ENCODE data around the gene SDK2. TPM values are rescaled to one million over a fixed set of nuclear protein-coding genes. Genes with fewer than 3 reads are reported as not detected.

The SDK2 gene
- total RNA-seq, 2 donors from 2014 or later, result 1.5 to 5.6 TPM

- no peaks in the 10 kb centered on the region for H3K9me3 ChIP-seq
- no peak for TF ChIP-seq CTCF (IDR thresholded peaks at IDR 0.05)
- H3K27me3 ChIP-seq, result no peaks in the 10 kb centered on the region
- H3K36me3 ChIP-seq, result no peaks in the 10 kb centered on the region
- H3K4me1 ChIP-seq, result no peaks in the 10 kb centered on the region
- DNase-seq (ENCODE audit: low spot score), result no peak
- no peak overlapping the region for H3K4me3 ChIP-seq
- H3K27ac ChIP-seq, result no peak overlapping the region
Measured at GRCh38 chr17:73520369-73520761, 123.9 kb downstream of the SDK2 start.

GRCh38 chr17:73519714-73520368, 124.4 kb downstream of the SDK2 start:
- TF ChIP-seq CTCF (IDR thresholded peaks at IDR 0.05), result no peak
- Histone ChIP-seq H3K4me3 (no peak overlapping the region), H3K9me3 (no peaks in the 10 kb centered on the region), H3K36me3 (no peaks in the 10 kb centered on the region), H3K27me3 (no peaks in the 10 kb centered on the region), H3K27ac (no peak overlapping the region), H3K4me1 (no peaks in the 10 kb centered on the region)
- no peak for DNase-seq (ENCODE audit: low spot score)

GRCh38 chr17:73519011-73519410, 125.2 kb downstream of the SDK2 start:
- TF ChIP-seq CTCF (IDR thresholded peaks at IDR 0.05), result no peak
- no peak overlapping the region for H3K27ac ChIP-seq
- DNase-seq (ENCODE audit: low spot score), result no peak
- H3K36me3 ChIP-seq, result no peaks in the 10 kb centered on the region
- no peaks in the 10 kb centered on the region for H3K27me3 ChIP-seq
- no peak overlapping the region for H3K4me3 ChIP-seq
- H3K9me3 ChIP-seq, result no peaks in the 10 kb centered on the region
- no peaks in the 10 kb centered on the region for H3K4me1 ChIP-seq

GRCh38 chr17:73516431-73516830, 127.8 kb downstream of the SDK2 start:
- Histone ChIP-seq H3K27me3 (no peaks in the 10 kb centered on the region), H3K9me3 (no peaks in the 10 kb centered on the region), H3K4me3 (no peak overlapping the region), H3K27ac (no peak overlapping the region), H3K36me3 (no peaks in the 10 kb centered on the region), H3K4me1 (no peaks in the 10 kb centered on the region)
- DNase-seq (ENCODE audit: low spot score), result no peak
- no peak for TF ChIP-seq CTCF (IDR thresholded peaks at IDR 0.05)

GRCh38 chr17:73514146-73514863, 129.9 kb downstream of the SDK2 start:
- H3K4me3 ChIP-seq, result no peak overlapping the region
- no peaks in the 10 kb centered on the region for H3K4me1 ChIP-seq
- H3K36me3 ChIP-seq, result no peaks in the 10 kb centered on the region
- H3K27me3 ChIP-seq, result no peaks in the 10 kb centered on the region
- H3K27ac ChIP-seq, result no peak overlapping the region
- no peak for DNase-seq (ENCODE audit: low spot score)
- H3K9me3 ChIP-seq, result no peaks in the 10 kb centered on the region
- no peak for TF ChIP-seq CTCF (IDR thresholded peaks at IDR 0.05)

All from right atrium auricular region (tissue), 2 donors.